ENCODE results near the gene DNHD1. TPM values are rescaled to one million over a fixed set of nuclear protein-coding genes. Genes with fewer than 3 reads are reported as not detected.

DNHD1 gene
- total RNA-seq, 4 donors from 2014 or later, result 17.2 to 27.3 (median 21.0) TPM

DNA sequence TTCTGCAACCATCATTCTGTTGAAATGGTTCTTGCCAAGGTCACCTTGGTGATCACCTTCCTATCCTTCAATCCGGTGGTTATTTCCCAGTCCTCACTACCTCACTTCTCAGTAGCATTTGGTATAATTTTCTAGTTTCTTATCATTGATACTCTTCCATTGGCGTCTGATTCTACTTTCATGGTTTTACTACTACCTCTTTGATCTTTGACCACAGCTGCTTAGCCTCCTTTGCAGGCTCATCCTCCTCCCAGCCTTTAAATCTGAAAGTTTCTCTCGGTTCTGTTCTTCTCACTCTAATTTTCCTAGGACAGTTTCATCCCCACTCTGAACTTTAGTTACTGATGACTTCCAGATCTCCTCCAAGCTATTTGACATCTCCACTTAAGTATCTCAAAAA lies 10.8 kb upstream of the DNHD1 start:
- WGBS, 2 donors, result 85 to 88% methylated on average over 3 of the region's 3 CpGs
- H3K27me3 ChIP-seq, result no peaks in the 10 kb centered on the region
- TF ChIP-seq POLR2A (IDR thresholded peaks at IDR 0.05) (no peak), EP300 (IDR thresholded peaks at IDR 0.05) (no peak)
- TF ChIP-seq, protein P1, sequence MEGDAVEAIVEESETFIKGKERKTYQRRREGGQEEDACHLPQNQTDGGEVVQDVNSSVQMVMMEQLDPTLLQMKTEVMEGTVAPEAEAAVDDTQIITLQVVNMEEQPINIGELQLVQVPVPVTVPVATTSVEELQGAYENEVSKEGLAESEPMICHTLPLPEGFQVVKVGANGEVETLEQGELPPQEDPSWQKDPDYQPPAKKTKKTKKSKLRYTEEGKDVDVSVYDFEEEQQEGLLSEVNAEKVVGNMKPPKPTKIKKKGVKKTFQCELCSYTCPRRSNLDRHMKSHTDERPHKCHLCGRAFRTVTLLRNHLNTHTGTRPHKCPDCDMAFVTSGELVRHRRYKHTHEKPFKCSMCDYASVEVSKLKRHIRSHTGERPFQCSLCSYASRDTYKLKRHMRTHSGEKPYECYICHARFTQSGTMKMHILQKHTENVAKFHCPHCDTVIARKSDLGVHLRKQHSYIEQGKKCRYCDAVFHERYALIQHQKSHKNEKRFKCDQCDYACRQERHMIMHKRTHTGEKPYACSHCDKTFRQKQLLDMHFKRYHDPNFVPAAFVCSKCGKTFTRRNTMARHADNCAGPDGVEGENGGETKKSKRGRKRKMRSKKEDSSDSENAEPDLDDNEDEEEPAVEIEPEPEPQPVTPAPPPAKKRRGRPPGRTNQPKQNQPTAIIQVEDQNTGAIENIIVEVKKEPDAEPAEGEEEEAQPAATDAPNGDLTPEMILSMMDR (IDR thresholded peaks at IDR 0.05), result no peak
- H3K4me3 ChIP-seq, result no peak overlapping the region
- DNase-seq (ENCODE audit: low spot score in 2 of 2), result no peak
- H3K4me1 ChIP-seq, result peaks cover 0 to 22% (median 12%) of the 10 kb centered on the region in 4 donors
- no peak overlapping the region for H3K27ac ChIP-seq
- H3K36me3 ChIP-seq, result peaks cover 0 to 79% (median 0%) of the 10 kb centered on the region in 3 donors
- no peaks in the 10 kb centered on the region for H3K9me3 ChIP-seq

- WGBS, 2 donors, result 88 to 96% methylated on average over 1 of the region's 1 CpG
- TF ChIP-seq POLR2A (IDR thresholded peaks at IDR 0.05) (no peak), EP300 (IDR thresholded peaks at IDR 0.05) (no peak)
- TF ChIP-seq, protein P1 (IDR thresholded peaks at IDR 0.05), result no peak
- no peak overlapping the region for H3K27ac ChIP-seq
- no peak overlapping the region for H3K4me3 ChIP-seq
- H3K27me3 ChIP-seq, result no peaks in the 10 kb centered on the region
- H3K9me3 ChIP-seq, result no peaks in the 10 kb centered on the region
- H3K4me1 ChIP-seq, result peaks cover 0 to 20% (median 11%) of the 10 kb centered on the region in 4 donors
- peaks cover 0 to 81% (median 0%) of the 10 kb centered on the region in 3 donors for H3K36me3 ChIP-seq
- DNase-seq (ENCODE audit: low spot score in 2 of 2), result no peak
Observed at GRCh38 chr11:6486938-6487337, 10.1 kb upstream of the DNHD1 start.

DNA sequence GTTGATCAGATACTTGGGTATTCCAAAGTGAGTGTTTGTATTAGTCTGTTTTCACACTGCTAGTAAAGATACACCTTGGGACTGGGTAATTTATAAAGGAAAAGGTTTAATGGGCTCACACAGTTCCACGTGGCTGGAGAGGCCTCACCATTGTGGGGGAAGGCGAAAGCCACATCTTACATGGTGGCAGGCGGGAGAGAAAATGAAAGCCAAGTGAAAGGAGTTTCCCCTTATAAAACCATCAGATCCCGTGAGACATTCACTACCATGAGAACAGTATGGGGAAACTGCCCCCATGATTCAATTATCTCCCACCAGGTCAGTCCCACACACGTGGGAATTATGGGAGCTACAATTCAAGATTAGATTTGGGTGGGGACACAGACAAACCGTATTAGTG lies 8.7 kb upstream of the DNHD1 start:
- DNase-seq (ENCODE audit: low spot score in 2 of 2), result no peak
- Histone ChIP-seq H3K4me1 (peaks cover 0 to 6% (median 0%) of the 10 kb centered on the region in 4 donors), H3K36me3 (peaks cover 0 to 81% (median 0%) of the 10 kb centered on the region in 3 donors), H3K9me3 (no peaks in the 10 kb centered on the region), H3K27me3 (no peaks in the 10 kb centered on the region), H3K4me3 (no peak overlapping the region), H3K27ac (no peak overlapping the region)
- WGBS, 2 donors, result 85 to 86% methylated on average over 6 of the region's 6 CpGs
- TF ChIP-seq POLR2A (IDR thresholded peaks at IDR 0.05), result no peak
- no peak for TF ChIP-seq EP300 (IDR thresholded peaks at IDR 0.05)
- TF ChIP-seq, protein P1 (IDR thresholded peaks at IDR 0.05), result no peak

DNA sequence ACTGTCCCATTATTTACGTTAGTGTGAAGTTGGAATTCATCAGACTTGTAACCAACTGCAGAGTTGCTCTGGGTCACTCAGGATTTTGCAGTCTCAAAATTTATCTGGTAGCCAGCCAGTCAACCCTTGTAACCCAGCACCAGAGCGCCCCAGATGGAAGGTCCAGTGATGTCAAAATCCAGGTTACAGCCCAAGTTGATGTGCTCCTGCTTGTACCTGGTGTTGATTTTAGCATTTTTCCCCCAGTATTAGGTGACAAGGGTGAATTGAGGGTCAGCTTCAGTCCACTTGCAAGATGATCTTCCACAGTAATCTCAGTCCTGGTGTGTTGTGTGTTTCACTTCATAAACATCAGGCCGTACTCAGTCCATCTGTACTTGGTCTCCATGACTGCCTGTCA lies 8.3 kb upstream of the DNHD1 start:
- no peaks in the 10 kb centered on the region for H3K27me3 ChIP-seq
- no peak for DNase-seq (ENCODE audit: low spot score in 2 of 2)
- peaks cover 0 to 76% (median 0%) of the 10 kb centered on the region in 3 donors for H3K36me3 ChIP-seq
- no peaks in the 10 kb centered on the region for H3K9me3 ChIP-seq
- 92 to 93% methylated on average over 3 of the region's 3 CpGs for WGBS, 2 donors
- no peak overlapping the region for H3K4me3 ChIP-seq
- H3K4me1 ChIP-seq, result peaks cover 0 to under 1% (median 0%) of the 10 kb centered on the region in 4 donors
- TF ChIP-seq, protein P1 (IDR thresholded peaks at IDR 0.05), result no peak
- no peak for TF ChIP-seq EP300 (IDR thresholded peaks at IDR 0.05)
- no peak for TF ChIP-seq POLR2A (IDR thresholded peaks at IDR 0.05)
- no peak overlapping the region for H3K27ac ChIP-seq

GRCh38 chr11:6489306-6489705 lies 7.8 kb upstream of the DNHD1 start:
- H3K27me3 ChIP-seq, result no peaks in the 10 kb centered on the region
- WGBS, 2 donors, result 83 to 84% methylated on average over 4 of the region's 4 CpGs
- H3K27ac ChIP-seq, result no peak overlapping the region
- no peaks in the 10 kb centered on the region for H3K4me1 ChIP-seq
- no peaks in the 10 kb centered on the region for H3K9me3 ChIP-seq
- TF ChIP-seq POLR2A (IDR thresholded peaks at IDR 0.05) (no peak), EP300 (IDR thresholded peaks at IDR 0.05) (no peak)
- TF ChIP-seq, protein P1 (IDR thresholded peaks at IDR 0.05), result no peak
- peaks cover 0 to 71% (median 0%) of the 10 kb centered on the region in 3 donors for H3K36me3 ChIP-seq
- H3K4me3 ChIP-seq, result no peak overlapping the region
- DNase-seq (ENCODE audit: low spot score in 2 of 2), result no peak
